Measurements from ENCODE around the gene TUBA4A.
"Not testable (repeated sequence)": the region's sequence is repeated elsewhere in the genome, so short reads cannot be mapped to it uniquely, and the experiment has no call there.

TUBA4A gene

GRCh38 chr2:219287580-219288265 lies 34.0 kb upstream of the TUBA4A start:
- no peak for DNase-seq (ENCODE audit: low read depth)
- H3K4me3 ChIP-seq (ENCODE audit: low read depth, low read length), result no peak overlapping the region

DNA sequence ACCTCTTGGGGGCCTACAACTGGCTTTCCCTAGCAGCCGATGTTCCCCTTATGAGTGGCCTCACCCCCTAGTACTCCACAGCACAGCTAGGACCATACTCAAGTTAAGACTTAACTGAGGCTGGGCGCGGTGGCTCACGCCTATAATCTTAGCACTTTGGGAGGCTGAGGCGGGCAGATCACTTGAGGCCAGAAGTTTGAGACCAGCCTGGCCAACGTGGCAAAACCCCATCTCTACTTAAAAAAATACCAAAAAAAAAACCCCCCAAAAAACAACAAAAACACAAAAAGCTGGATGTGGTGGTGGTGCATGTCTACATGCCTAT lies 33.4 kb upstream of the TUBA4A start:
- not testable (repeated sequence) for H3K4me3 ChIP-seq (ENCODE audit: low read depth, low read length); DNase-seq (ENCODE audit: low read depth)

DNA sequence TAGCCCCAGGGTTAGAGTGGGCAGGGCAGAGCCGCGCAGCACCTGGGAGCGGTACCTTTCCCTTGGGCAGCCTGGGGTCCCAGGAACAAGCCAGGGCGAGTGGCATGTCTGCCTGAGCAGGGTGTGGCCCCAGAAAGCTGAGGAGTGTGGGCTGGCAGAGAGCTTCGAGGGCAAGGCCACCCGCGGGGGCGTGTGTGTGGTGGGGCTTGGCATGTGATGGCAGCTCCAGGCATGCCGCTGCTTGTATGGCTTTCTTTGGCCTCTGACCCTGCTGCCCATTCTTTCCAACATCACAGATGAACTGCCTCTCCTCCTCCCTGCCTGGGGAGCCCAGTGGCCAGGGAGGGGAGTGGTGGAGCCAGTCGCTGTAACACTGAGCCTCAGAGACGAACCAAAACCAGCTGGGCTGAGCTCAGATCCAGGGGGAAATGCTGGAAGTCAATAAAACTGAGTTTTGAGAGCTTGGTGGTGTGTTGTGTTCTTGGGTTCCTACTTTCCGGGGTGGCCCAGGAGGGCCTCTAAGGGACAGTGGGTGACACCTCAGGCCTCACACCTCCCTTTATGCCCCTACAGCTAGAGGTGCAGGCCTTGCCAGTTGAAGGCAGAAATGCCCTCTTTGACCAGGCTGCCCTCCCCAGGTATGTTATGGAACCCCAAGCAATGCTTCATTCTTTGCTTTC lies 32.9 kb upstream of the TUBA4A start:
- no peak overlapping the region for H3K4me3 ChIP-seq (ENCODE audit: low read depth, low read length)
- no peak for DNase-seq (ENCODE audit: low read depth)

- peak; percentile 63 for DNase-seq (ENCODE audit: low read depth)
- H3K4me3 ChIP-seq (ENCODE audit: low read depth, low read length), result peak overlapping the region; percentile 13
Observed at GRCh38 chr2:219285894-219286425, 32.2 kb upstream of the TUBA4A start.

DNA sequence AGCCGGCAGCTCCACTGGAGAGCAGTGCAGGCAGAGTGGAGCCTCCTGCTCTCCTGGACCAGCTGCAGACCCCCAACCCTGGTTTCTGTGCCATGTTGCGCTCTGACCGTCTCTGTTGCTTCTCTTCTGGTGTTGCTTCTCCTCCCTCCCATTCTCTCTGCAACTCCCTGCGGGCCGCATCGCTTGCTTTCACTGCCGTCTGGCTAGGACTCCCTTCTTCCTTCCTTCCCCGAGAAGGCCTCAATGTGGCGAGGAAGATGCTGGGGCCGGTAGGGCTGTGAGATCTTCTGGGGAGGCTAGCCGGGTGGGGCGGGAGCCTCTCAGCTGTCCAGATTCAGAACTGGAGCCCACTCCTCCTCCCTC lies 31.6 kb upstream of the TUBA4A start:
- DNase-seq (ENCODE audit: low read depth), result no peak
- peak overlapping the region; percentile 13 for H3K4me3 ChIP-seq (ENCODE audit: low read depth, low read length)

DNA sequence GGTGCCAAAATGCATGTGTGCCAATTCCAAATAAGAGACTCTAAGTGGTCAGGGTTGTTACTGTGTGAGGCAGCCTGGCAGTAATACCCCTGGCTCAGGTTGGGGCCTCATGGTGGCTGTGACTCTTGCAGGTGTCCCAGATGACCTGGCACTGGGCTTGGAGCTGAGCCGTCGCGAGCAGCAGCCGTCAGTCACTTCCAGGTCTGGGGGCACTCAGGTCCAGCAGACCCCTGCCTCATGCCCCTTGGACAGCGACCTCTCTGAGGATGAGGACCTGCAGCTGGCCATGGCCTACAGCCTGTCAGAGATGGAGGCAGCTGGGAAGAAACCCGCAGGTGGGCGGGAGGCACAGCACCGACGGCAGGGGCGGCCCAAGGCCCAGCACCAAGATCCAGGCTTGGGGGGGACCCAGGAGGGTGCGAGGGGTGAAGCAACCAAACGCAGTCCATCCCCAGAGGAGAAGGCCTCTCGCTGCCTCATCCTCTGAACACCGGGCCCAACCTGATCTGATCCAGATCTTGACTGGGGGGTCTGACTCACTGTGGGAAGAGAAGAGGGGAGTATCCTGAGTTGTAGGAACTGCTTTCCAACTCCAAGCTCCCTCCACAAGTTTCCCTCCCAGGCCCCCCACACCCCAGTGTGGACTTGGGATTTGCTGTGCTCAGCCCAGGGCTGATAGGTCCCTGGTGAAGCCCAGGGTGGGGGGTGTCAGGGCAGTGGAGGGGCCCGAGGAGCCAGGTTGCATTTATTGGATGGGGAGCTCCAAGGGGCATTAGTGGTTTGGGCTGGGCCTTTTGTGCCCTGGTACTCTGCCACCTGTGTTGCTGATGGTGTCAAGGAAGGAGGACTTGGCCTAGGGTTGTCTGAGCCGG lies 31.0 kb upstream of the TUBA4A start:
- H3K4me3 ChIP-seq (ENCODE audit: low read depth, low read length), result no peak overlapping the region
- no peak for DNase-seq (ENCODE audit: low read depth)

DNA sequence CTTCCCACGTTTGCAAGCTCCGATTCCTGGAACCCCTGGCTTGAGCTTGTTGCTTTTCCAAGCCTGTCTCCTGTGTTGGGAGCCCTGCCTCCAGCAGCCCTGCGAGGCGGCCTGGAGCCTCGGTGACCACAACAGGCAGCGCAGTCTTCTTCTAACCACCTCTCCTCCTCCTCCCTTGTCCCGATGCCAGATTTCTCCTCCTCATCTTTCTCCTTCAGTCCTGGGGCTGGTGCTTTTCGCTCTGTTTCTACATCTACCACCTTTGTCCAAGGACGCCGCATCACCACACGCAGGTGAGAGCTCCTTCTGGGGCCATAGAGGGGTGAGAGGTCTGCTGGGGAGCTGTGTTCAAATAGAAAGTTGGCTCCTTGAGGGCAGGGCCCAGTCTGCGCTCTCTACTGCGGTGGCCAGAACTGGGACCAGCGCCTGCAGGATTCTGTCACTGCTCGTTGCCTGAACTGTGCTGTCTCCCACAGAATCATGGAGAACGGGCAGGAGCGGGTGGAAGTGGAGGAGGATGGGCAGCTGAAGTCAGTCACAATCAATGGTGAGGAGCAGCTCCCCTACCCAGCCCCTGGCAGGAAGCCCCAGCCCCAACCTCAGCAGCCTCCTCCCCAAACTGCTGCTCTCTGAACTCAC lies 29.3 kb upstream of the TUBA4A start:
- H3K4me3 ChIP-seq (ENCODE audit: low read depth, low read length), result no peak overlapping the region
- no peak for DNase-seq (ENCODE audit: low read depth)

GRCh38 chr2:219282375-219282774 lies 28.7 kb upstream of the TUBA4A start:
- no peak for DNase-seq (ENCODE audit: low read depth)
- no peak overlapping the region for H3K4me3 ChIP-seq (ENCODE audit: low read depth, low read length)

DNA sequence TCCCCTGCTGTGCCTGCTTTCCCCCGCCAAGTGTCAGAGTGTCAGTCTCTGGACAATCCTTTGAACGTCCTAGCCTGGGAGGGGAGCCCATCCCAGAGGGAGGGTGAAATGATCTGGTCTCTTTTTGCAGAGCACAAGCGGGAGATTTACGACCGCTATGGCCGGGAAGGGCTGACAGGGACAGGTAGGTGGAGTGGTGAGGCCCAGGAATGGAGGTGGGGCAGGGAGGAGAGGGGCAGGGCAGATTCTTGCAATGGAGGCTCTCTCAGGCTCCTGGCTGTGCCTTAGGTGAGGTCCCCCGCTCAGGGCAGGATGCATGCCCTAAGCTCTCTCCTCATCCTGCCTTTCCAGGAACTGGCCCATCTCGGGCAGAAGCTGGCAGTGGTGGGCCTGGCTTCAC lies 27.9 kb upstream of the TUBA4A start:
- no peak overlapping the region for H3K4me3 ChIP-seq (ENCODE audit: low read depth, low read length)
- DNase-seq (ENCODE audit: low read depth), result no peak

DNA sequence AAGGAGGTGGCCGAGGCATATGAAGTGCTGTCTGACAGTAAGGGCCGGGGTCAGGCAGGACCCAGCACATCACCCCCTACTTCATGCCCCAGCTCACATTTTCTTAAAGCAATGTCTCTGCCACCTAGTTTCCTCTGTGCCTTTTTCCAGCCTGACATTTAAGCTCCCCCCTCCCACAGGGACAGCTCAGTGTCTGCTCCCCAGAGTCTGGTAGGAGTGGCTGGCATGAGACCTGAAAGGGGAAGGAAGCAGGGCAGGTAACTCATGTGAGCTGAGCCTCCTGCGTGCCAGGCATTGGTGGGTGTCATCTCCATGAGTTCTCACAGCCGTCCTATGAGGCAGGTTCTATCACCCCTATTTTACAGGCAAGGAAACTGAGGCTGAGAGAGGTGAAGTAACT lies 26.9 kb upstream of the TUBA4A start:
- DNase-seq (ENCODE audit: low read depth), result no peak
- peak overlapping the region; percentile 59 for H3K4me3 ChIP-seq (ENCODE audit: low read depth, low read length)

- DNase-seq (ENCODE audit: low read depth), result no peak
- peak overlapping the region; percentile 59 for H3K4me3 ChIP-seq (ENCODE audit: low read depth, low read length)
Observed at GRCh38 chr2:219279916-219280516, 26.3 kb upstream of the TUBA4A start.

DNA sequence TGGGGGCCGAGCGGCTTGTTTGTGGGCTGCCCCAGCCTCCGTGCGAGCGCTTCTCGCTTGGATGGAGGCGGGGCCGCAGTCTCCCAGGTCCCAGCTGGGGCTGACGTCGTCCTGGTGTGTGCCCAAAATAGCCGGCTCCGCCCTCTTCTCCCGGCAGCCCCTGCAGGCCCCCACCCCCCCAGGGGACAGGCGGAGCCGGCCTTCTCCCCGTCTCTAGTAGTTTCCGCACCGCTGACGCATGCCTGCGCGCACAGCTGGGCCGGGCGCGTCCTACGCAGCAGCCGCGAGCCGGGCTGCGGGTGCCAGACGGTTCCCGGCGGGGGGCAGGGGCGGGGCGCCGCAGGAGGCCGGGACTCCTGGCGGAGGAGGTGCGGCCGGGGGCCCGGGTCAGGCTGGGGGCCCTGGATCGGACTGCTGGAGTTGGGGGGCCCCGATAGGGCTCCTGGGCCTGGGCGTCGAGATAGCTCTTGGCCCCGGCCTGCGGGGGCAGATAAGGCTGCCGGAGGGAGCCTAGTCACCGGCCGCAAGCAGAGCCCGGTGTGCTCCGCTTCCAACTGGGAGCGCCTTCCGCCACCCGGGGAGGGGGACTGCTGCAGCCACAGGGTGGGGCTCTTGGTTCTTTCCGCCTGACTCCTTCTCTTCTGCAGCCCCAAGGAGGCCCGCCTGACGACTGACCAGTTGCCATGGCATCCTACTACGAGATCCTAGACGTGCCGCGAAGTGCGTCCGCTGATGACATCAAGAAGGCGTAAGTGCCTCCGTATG lies 25.6 kb upstream of the TUBA4A start, which contains the start of gene DNAJB2:
Gene DNAJB2, plus strand, starts transcription at position 216 of the 765 bp plus-strand sequence. Its CDS starts 468 bp downstream, at position 684.
- peak; percentile 99 for DNase-seq (ENCODE audit: low read depth)
- H3K4me3 ChIP-seq (ENCODE audit: low read depth, low read length), result peak within 1 kb of the TSS; percentile 59

DNA sequence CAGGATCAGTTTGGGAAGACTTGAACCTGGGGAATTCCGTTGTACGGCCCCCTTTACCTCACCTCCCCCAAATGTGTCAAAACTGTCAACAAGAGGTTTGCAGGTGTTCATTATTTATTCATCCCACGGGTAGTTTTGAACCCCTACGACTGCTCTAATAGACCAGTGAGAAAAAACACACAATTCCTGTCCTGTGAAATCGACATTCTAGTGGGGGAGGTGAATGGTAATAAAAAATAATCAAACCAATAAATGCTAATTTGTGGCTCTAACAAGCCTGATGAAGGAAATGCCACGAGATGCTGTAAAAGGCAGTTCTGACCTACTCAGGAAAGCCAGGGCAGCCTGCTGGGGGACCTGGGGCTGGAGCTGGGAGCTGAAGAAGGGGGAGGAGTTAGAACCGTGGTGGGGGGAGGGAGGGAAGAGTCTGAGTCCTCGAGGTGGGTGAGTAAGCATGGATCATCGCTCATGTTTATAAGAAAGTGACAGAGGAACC lies 25.0 kb upstream of the TUBA4A start:
- DNase-seq (ENCODE audit: low read depth), result no peak
- H3K4me3 ChIP-seq (ENCODE audit: low read depth, low read length), result peak overlapping the region; percentile 30

GRCh38 chr2:219277703-219278654 lies 24.3 kb upstream of the TUBA4A start:
- no peak for DNase-seq (ENCODE audit: low read depth)
- no peak overlapping the region for H3K4me3 ChIP-seq (ENCODE audit: low read depth, low read length)

- peak; percentile 52 for DNase-seq (ENCODE audit: low read depth)
- H3K4me3 ChIP-seq (ENCODE audit: low read depth, low read length), result no peak overlapping the region
Observed at GRCh38 chr2:219274361-219274921, 20.7 kb upstream of the TUBA4A start.

DNA sequence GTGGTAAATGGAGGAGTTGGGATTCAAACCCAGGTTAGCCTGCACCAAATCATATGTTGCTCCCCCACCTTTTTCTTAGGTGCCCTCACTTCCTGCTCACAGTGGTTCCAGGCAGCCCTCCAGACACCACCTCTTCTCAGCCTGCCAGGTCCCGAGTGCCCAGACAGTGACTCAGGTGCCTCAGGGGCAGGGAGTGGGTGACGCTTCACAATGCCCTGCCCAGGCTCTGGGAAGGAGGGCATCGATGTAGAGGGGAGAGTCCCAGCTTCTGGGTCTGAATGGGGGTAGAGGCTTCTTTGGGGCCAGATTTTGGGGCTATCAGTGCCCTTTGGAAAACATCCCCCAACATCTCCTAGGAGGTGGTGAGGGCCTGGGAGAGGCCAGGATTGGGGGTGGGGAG lies 20.2 kb upstream of the TUBA4A start:
- no peak overlapping the region for H3K4me3 ChIP-seq (ENCODE audit: low read depth, low read length)
- no peak for DNase-seq (ENCODE audit: low read depth)

- no peak for DNase-seq (ENCODE audit: low read depth)
- no peak overlapping the region for H3K4me3 ChIP-seq (ENCODE audit: low read depth, low read length)
Observed at GRCh38 chr2:219272995-219273394, 19.3 kb upstream of the TUBA4A start.
